Measurements from ENCODE around the gene KLK13.

Gene KLK13

GRCh38 chr19:51091126-51091525, 26.2 kb upstream of the KLK13 start:
- no peak overlapping the region for H3K27ac ChIP-seq (ENCODE audit: low read depth, low read length)
- H2BK5ac ChIP-seq (ENCODE audit: low read length), result no peak overlapping the region
- H3K36me3 ChIP-seq (ENCODE audit: control insufficient read depth, insufficient read depth, low read length), result no peaks in the 10 kb centered on the region
- H3K79me2 ChIP-seq (ENCODE audit: control insufficient read depth, insufficient read depth, low read length), result no peaks in the 10 kb centered on the region
- H3K27me3 ChIP-seq (ENCODE audit: insufficient read depth, low read length, poor library complexity), result no peaks in the 10 kb centered on the region
- H3K56ac ChIP-seq (ENCODE audit: low read length), result no peak overlapping the region
- H4K5ac ChIP-seq (ENCODE audit: low read length), result no peak overlapping the region
- DNase-seq, result no peak
- H3K4ac ChIP-seq (ENCODE audit: low read depth, low read length), result no peak overlapping the region
- no peaks in the 10 kb centered on the region for H3K4me1 ChIP-seq (ENCODE audit: control insufficient read depth, low read depth, low read length)
- H4K8ac ChIP-seq (ENCODE audit: low read depth, low read length), result no peak overlapping the region
- no peak overlapping the region for H2AK5ac ChIP-seq (ENCODE audit: low read length)
- no peak overlapping the region for H3K18ac ChIP-seq (ENCODE audit: low read length)
- no peak overlapping the region for H2BK120ac ChIP-seq (ENCODE audit: low read depth, low read length)
- H3K4me2 ChIP-seq (ENCODE audit: low read length), result no peak overlapping the region
- H3K9ac ChIP-seq (ENCODE audit: low read length), result no peak overlapping the region
- no peaks in the 10 kb centered on the region for H3K79me1 ChIP-seq (ENCODE audit: low read length)
- H3K4me3 ChIP-seq (ENCODE audit: low read length), result no peak overlapping the region
- H3K23ac ChIP-seq (ENCODE audit: low read length), result no peak overlapping the region
- H2BK15ac ChIP-seq (replicated peaks; ENCODE audit: low read depth), result no peak overlapping the region
- WGBS (ENCODE audit: extremely low coverage, insufficient coverage, low lambda C conversion rate), result no CpG with 5 or more reads among the region's 10 CpGs

GRCh38 chr19:51090471-51090870, 25.6 kb upstream of the KLK13 start:
- no CpG with 5 or more reads among the region's 8 CpGs for WGBS (ENCODE audit: extremely low coverage, insufficient coverage, low lambda C conversion rate)
- DNase-seq, result no peak

GRCh38 chr19:51089786-51090185, 24.9 kb upstream of the KLK13 start:
- no peaks in the 10 kb centered on the region for H3K79me1 ChIP-seq (ENCODE audit: low read length)
- no peak overlapping the region for H3K23ac ChIP-seq (ENCODE audit: low read length)
- H2BK15ac ChIP-seq (replicated peaks; ENCODE audit: low read depth), result no peak overlapping the region
- H3K4me3 ChIP-seq (ENCODE audit: low read length), result no peak overlapping the region
- no peak overlapping the region for H4K5ac ChIP-seq (ENCODE audit: low read length)
- H2BK120ac ChIP-seq (ENCODE audit: low read depth, low read length), result no peak overlapping the region
- WGBS (ENCODE audit: extremely low coverage, insufficient coverage, low lambda C conversion rate), result no CpG with 5 or more reads among the region's 17 CpGs
- H2BK5ac ChIP-seq (ENCODE audit: low read length), result no peak overlapping the region
- DNase-seq, result no peak
- H3K4me1 ChIP-seq (ENCODE audit: control insufficient read depth, low read depth, low read length), result no peaks in the 10 kb centered on the region
- no peak overlapping the region for H3K4me2 ChIP-seq (ENCODE audit: low read length)
- H4K8ac ChIP-seq (ENCODE audit: low read depth, low read length), result no peak overlapping the region
- no peak overlapping the region for H3K27ac ChIP-seq (ENCODE audit: low read depth, low read length)
- no peak overlapping the region for H3K56ac ChIP-seq (ENCODE audit: low read length)
- no peak overlapping the region for H3K9ac ChIP-seq (ENCODE audit: low read length)
- no peaks in the 10 kb centered on the region for H3K27me3 ChIP-seq (ENCODE audit: insufficient read depth, low read length, poor library complexity)
- H3K4ac ChIP-seq (ENCODE audit: low read depth, low read length), result no peak overlapping the region
- no peak overlapping the region for H3K18ac ChIP-seq (ENCODE audit: low read length)
- no peak overlapping the region for H2AK5ac ChIP-seq (ENCODE audit: low read length)
- H3K36me3 ChIP-seq (ENCODE audit: control insufficient read depth, insufficient read depth, low read length), result no peaks in the 10 kb centered on the region
- no peaks in the 10 kb centered on the region for H3K79me2 ChIP-seq (ENCODE audit: control insufficient read depth, insufficient read depth, low read length)

More at GRCh38 chr19:51090471-51090870, 25.6 kb upstream of the KLK13 start:
- H3K27ac ChIP-seq (ENCODE audit: low read depth, low read length), result no peak overlapping the region
- H4K8ac ChIP-seq (ENCODE audit: low read depth, low read length), result no peak overlapping the region
- no peak overlapping the region for H3K4me3 ChIP-seq (ENCODE audit: low read length)
- H2BK120ac ChIP-seq (ENCODE audit: low read depth, low read length), result no peak overlapping the region
- H3K4me2 ChIP-seq (ENCODE audit: low read length), result no peak overlapping the region
- no peaks in the 10 kb centered on the region for H3K79me1 ChIP-seq (ENCODE audit: low read length)
- no peaks in the 10 kb centered on the region for H3K79me2 ChIP-seq (ENCODE audit: control insufficient read depth, insufficient read depth, low read length)
- no peaks in the 10 kb centered on the region for H3K27me3 ChIP-seq (ENCODE audit: insufficient read depth, low read length, poor library complexity)
- no peak overlapping the region for H3K4ac ChIP-seq (ENCODE audit: low read depth, low read length)
- no peaks in the 10 kb centered on the region for H3K36me3 ChIP-seq (ENCODE audit: control insufficient read depth, insufficient read depth, low read length)
- no peak overlapping the region for H3K56ac ChIP-seq (ENCODE audit: low read length)
- no peak overlapping the region for H3K23ac ChIP-seq (ENCODE audit: low read length)
- no peaks in the 10 kb centered on the region for H3K4me1 ChIP-seq (ENCODE audit: control insufficient read depth, low read depth, low read length)
- H2AK5ac ChIP-seq (ENCODE audit: low read length), result no peak overlapping the region
- H2BK5ac ChIP-seq (ENCODE audit: low read length), result no peak overlapping the region
- H4K5ac ChIP-seq (ENCODE audit: low read length), result no peak overlapping the region
- H3K18ac ChIP-seq (ENCODE audit: low read length), result no peak overlapping the region
- no peak overlapping the region for H2BK15ac ChIP-seq (replicated peaks; ENCODE audit: low read depth)
- H3K9ac ChIP-seq (ENCODE audit: low read length), result no peak overlapping the region

- no peak overlapping the region for H3K56ac ChIP-seq (ENCODE audit: low read length)
- H3K79me2 ChIP-seq (ENCODE audit: control insufficient read depth, insufficient read depth, low read length), result no peaks in the 10 kb centered on the region
- H3K9ac ChIP-seq (ENCODE audit: low read length), result no peak overlapping the region
- no peak overlapping the region for H4K8ac ChIP-seq (ENCODE audit: low read depth, low read length)
- H3K18ac ChIP-seq (ENCODE audit: low read length), result no peak overlapping the region
- H2BK120ac ChIP-seq (ENCODE audit: low read depth, low read length), result no peak overlapping the region
- no peak overlapping the region for H3K4me3 ChIP-seq (ENCODE audit: low read length)
- H3K23ac ChIP-seq (ENCODE audit: low read length), result no peak overlapping the region
- H4K5ac ChIP-seq (ENCODE audit: low read length), result no peak overlapping the region
- H3K4ac ChIP-seq (ENCODE audit: low read depth, low read length), result no peak overlapping the region
- no peaks in the 10 kb centered on the region for H3K27me3 ChIP-seq (ENCODE audit: insufficient read depth, low read length, poor library complexity)
- no peaks in the 10 kb centered on the region for H3K79me1 ChIP-seq (ENCODE audit: low read length)
- no peak overlapping the region for H2BK5ac ChIP-seq (ENCODE audit: low read length)
- H3K4me2 ChIP-seq (ENCODE audit: low read length), result no peak overlapping the region
- no peak overlapping the region for H2BK15ac ChIP-seq (replicated peaks; ENCODE audit: low read depth)
- no peak overlapping the region for H3K27ac ChIP-seq (ENCODE audit: low read depth, low read length)
- H3K36me3 ChIP-seq (ENCODE audit: control insufficient read depth, insufficient read depth, low read length), result no peaks in the 10 kb centered on the region
- no peak overlapping the region for H2AK5ac ChIP-seq (ENCODE audit: low read length)
- no peak for DNase-seq
- H3K4me1 ChIP-seq (ENCODE audit: control insufficient read depth, low read depth, low read length), result no peaks in the 10 kb centered on the region
- 100% methylated on average over 1 of the region's 18 CpGs for WGBS (ENCODE audit: extremely low coverage, insufficient coverage, low lambda C conversion rate)
Observed at GRCh38 chr19:51086153-51086850, 21.4 kb upstream of the KLK13 start.

GRCh38 chr19:51084505-51084904, 19.6 kb upstream of the KLK13 start:
- H2AK5ac ChIP-seq (ENCODE audit: low read length), result no peak overlapping the region
- H3K4me1 ChIP-seq (ENCODE audit: control insufficient read depth, low read depth, low read length), result no peaks in the 10 kb centered on the region
- no peaks in the 10 kb centered on the region for H3K36me3 ChIP-seq (ENCODE audit: control insufficient read depth, insufficient read depth, low read length)
- H4K8ac ChIP-seq (ENCODE audit: low read depth, low read length), result no peak overlapping the region
- no peak overlapping the region for H3K4me2 ChIP-seq (ENCODE audit: low read length)
- H2BK5ac ChIP-seq (ENCODE audit: low read length), result no peak overlapping the region
- H3K4me3 ChIP-seq (ENCODE audit: low read length), result no peak overlapping the region
- no peaks in the 10 kb centered on the region for H3K79me2 ChIP-seq (ENCODE audit: control insufficient read depth, insufficient read depth, low read length)
- H3K27ac ChIP-seq (ENCODE audit: low read depth, low read length), result no peak overlapping the region
- H2BK15ac ChIP-seq (replicated peaks; ENCODE audit: low read depth), result no peak overlapping the region
- H3K18ac ChIP-seq (ENCODE audit: low read length), result no peak overlapping the region
- H3K79me1 ChIP-seq (ENCODE audit: low read length), result no peaks in the 10 kb centered on the region
- H3K9ac ChIP-seq (ENCODE audit: low read length), result no peak overlapping the region
- WGBS (ENCODE audit: extremely low coverage, insufficient coverage, low lambda C conversion rate), result no CpG with 5 or more reads among the region's 7 CpGs
- H3K56ac ChIP-seq (ENCODE audit: low read length), result no peak overlapping the region
- H3K4ac ChIP-seq (ENCODE audit: low read depth, low read length), result no peak overlapping the region
- H3K27me3 ChIP-seq (ENCODE audit: insufficient read depth, low read length, poor library complexity), result no peaks in the 10 kb centered on the region
- no peak overlapping the region for H3K23ac ChIP-seq (ENCODE audit: low read length)
- no peak overlapping the region for H4K5ac ChIP-seq (ENCODE audit: low read length)
- DNase-seq, result no peak
- H2BK120ac ChIP-seq (ENCODE audit: low read depth, low read length), result no peak overlapping the region

- H2BK5ac ChIP-seq (ENCODE audit: low read length), result no peak overlapping the region
- no peak overlapping the region for H3K9ac ChIP-seq (ENCODE audit: low read length)
- H3K4ac ChIP-seq (ENCODE audit: low read depth, low read length), result no peak overlapping the region
- H3K27ac ChIP-seq (ENCODE audit: low read depth, low read length), result no peak overlapping the region
- WGBS (ENCODE audit: extremely low coverage, insufficient coverage, low lambda C conversion rate), result no CpG with 5 or more reads among the region's 14 CpGs
- H4K5ac ChIP-seq (ENCODE audit: low read length), result no peak overlapping the region
- H3K4me3 ChIP-seq (ENCODE audit: low read length), result no peak overlapping the region
- H3K4me1 ChIP-seq (ENCODE audit: control insufficient read depth, low read depth, low read length), result no peaks in the 10 kb centered on the region
- no peak overlapping the region for H2BK15ac ChIP-seq (replicated peaks; ENCODE audit: low read depth)
- H2AK5ac ChIP-seq (ENCODE audit: low read length), result no peak overlapping the region
- no peak overlapping the region for H2BK120ac ChIP-seq (ENCODE audit: low read depth, low read length)
- no peak overlapping the region for H3K56ac ChIP-seq (ENCODE audit: low read length)
- no peak overlapping the region for H3K4me2 ChIP-seq (ENCODE audit: low read length)
- no peaks in the 10 kb centered on the region for H3K36me3 ChIP-seq (ENCODE audit: control insufficient read depth, insufficient read depth, low read length)
- H3K23ac ChIP-seq (ENCODE audit: low read length), result no peak overlapping the region
- no peaks in the 10 kb centered on the region for H3K79me1 ChIP-seq (ENCODE audit: low read length)
- H4K8ac ChIP-seq (ENCODE audit: low read depth, low read length), result no peak overlapping the region
- no peaks in the 10 kb centered on the region for H3K27me3 ChIP-seq (ENCODE audit: insufficient read depth, low read length, poor library complexity)
- no peak for DNase-seq
- no peak overlapping the region for H3K18ac ChIP-seq (ENCODE audit: low read length)
- H3K79me2 ChIP-seq (ENCODE audit: control insufficient read depth, insufficient read depth, low read length), result no peaks in the 10 kb centered on the region
Observed at GRCh38 chr19:51083783-51084182, 18.9 kb upstream of the KLK13 start.
